Tongue (tissue), 2 donors: ENCODE measurements around the gene CNNM4. TPM values are rescaled to one million over a fixed set of nuclear protein-coding genes. Genes with fewer than 3 reads are reported as not detected.

Source experiments
- DNase-seq: peaks from one replicate; pipeline ENCODE4 v3.0.0-alpha.2; 2015
- total RNA-seq: library from RNA; depleted of rRNA; stranded (reverse); fragments of >200 nt; gene quantifications from one replicate; pipeline ENCODE4 v1.2.3, GENCODE V29; 2014

The CNNM4 gene
- total RNA-seq, 1 donor from 2014 or later: 39.2 TPM

- no peak for DNase-seq
Observed at GRCh38 chr2:96810783-96811192, 50.1 kb downstream of the CNNM4 start.

GRCh38 chr2:96811917-96812316, 51.2 kb downstream of the CNNM4 start:
- DNase-seq: peak; percentile 92

- DNase-seq: no peak
Observed at GRCh38 chr2:96813656-96814055, 53.0 kb downstream of the CNNM4 start.

- DNase-seq: no peak
Observed at GRCh38 chr2:96815326-96816126, 54.8 kb downstream of the CNNM4 start.

- DNase-seq: peak; percentile 98
Observed at GRCh38 chr2:96816127-96816835, 55.6 kb downstream of the CNNM4 start, which contains the start of gene CNNM3. Gene CNNM3 (plus strand): TSS chr2:96816268. CDS start chr2:96816278, 10 bp downstream.

- no peak for DNase-seq
Observed at GRCh38 chr2:96816836-96817702, 56.4 kb downstream of the CNNM4 start.

- DNase-seq: no peak
Observed at GRCh38 chr2:96817882-96818281, 57.2 kb downstream of the CNNM4 start.

- no peak for DNase-seq
Observed at GRCh38 chr2:96819128-96819875, 58.6 kb downstream of the CNNM4 start.

GRCh38 chr2:96819876-96820511, 59.3 kb downstream of the CNNM4 start:
- DNase-seq: no peak

- no peak for DNase-seq
Observed at GRCh38 chr2:96821113-96821675, 60.5 kb downstream of the CNNM4 start.

- no peak for DNase-seq
Observed at GRCh38 chr2:96822786-96823185, 62.1 kb downstream of the CNNM4 start.

GRCh38 chr2:96823198-96823597, 62.5 kb downstream of the CNNM4 start:
- no peak for DNase-seq

- no peak for DNase-seq
Observed at GRCh38 chr2:96824079-96824870, 63.6 kb downstream of the CNNM4 start.

- no peak for DNase-seq
Observed at GRCh38 chr2:96825057-96825456, 64.4 kb downstream of the CNNM4 start.

- DNase-seq: no peak
Observed at GRCh38 chr2:96826546-96827278, 66.0 kb downstream of the CNNM4 start.

GRCh38 chr2:96828436-96828835, 67.7 kb downstream of the CNNM4 start:
- DNase-seq: no peak

GRCh38 chr2:96828874-96829273, 68.2 kb downstream of the CNNM4 start:
- DNase-seq: no peak

GRCh38 chr2:96830044-96830562, 69.4 kb downstream of the CNNM4 start:
- no peak for DNase-seq

GRCh38 chr2:96831679-96832078, 71.0 kb downstream of the CNNM4 start:
- DNase-seq: peak; percentile 46
